K562 (cell line): Measurements from ENCODE around the gene NINJ1. TPM values are rescaled to one million over a fixed set of nuclear protein-coding genes. Genes with fewer than 3 reads are reported as not detected.
A peak's percentile ranks its signal among the peaks of the same experiment; 100 is the strongest.

Experiments used
- ATAC-seq: fragments of 200-7000 bp; cut with Tn5 transposase; 3 replicates; pipeline ENCODE4 v1.9.1; 2020; ENCODE audit warnings: moderate library complexity
- BruUV-seq: library from RNA; stranded (reverse); fragments of 400-500 nt; replicated peaks from 2 replicates; lab custom pipeline; 2021; lab: Mats Ljungman, UMichigan
- CTCF ChIA-PET: fragments of 300-600 bp; formaldehyde crosslinking; extraction: SDS; loops from one replicate; lab custom pipeline; 2021; ENCODE audit warnings: low intra/inter-chr PET ratio; lab: Yijun Ruan, JAX
- POLR2A ChIA-PET: fragments of 300-600, 350-650 bp; sonication (Branson Sonifier 250); formaldehyde crosslinking; extraction: SDS; loops from one replicate; lab custom pipeline; 2021; ENCODE audit warnings: antibody characterized with exemption, inconsistent platforms; lab: Yijun Ruan, JAX
- DNase-seq, 4 experiments: peaks; one replicate each; pipeline versions ENCODE4 v3.0.0 to v3.0.0-alpha.2; 2011 to 2018; ENCODE audit warnings: low spot score in 3 of 4, mixed read lengths in 3 of 4; ENCODE audit errors: extremely low read depth in 1 of 4
- FAIRE-seq: peaks from 2 replicates; lab custom pipeline; 2011; peaks lifted over from hg19 to GRCh38; lab: Jason Lieb, UNC
- H2AFZ ChIP-seq: 2 replicates; pipeline ENCODE4 v1.6.0; 2011; ENCODE audit warnings: low read depth, low read length, control low read depth, inconsistent platforms
- H3K27ac ChIP-seq: fragments of 200-600 bp; 3 replicates; pipeline ENCODE4 v1.8.0; 2011; ENCODE audit warnings: low read depth, mild to moderate bottlenecking, control low read depth, inconsistent platforms, low read length, moderate library complexity, mixed read lengths; ENCODE audit errors: extremely low read depth
- H3K27me3 ChIP-seq, 2 experiments: fragments of 300-600 bp in 1 of 2; 2 replicates in 1 of 2; 3 replicates in 1 of 2; pipeline versions ENCODE4 v1.6.0 to v1.8.0; 2011; ENCODE audit warnings: inconsistent platforms in 2 of 2, low read length in 2 of 2, mild to moderate bottlenecking in 1 of 2, mixed read lengths in 1 of 2, moderate library complexity in 1 of 2; ENCODE audit not compliant: control insufficient read depth in 2 of 2, insufficient read depth in 2 of 2
- H3K36me3 ChIP-seq: fragments of 300-600 bp; 3 replicates; pipeline ENCODE4 v1.8.0; 2011; ENCODE audit warnings: mild to moderate bottlenecking, low read length, inconsistent platforms; ENCODE audit not compliant: control insufficient read depth, insufficient read depth
- H3K4me1 ChIP-seq, 2 experiments: fragments of 200-600 bp in 1 of 2; replicated peaks in 1 of 2; 2 replicates in 1 of 2; 3 replicates in 1 of 2; pipeline versions ENCODE4 v1.5.1 to v1.8.0; 2011; ENCODE audit warnings: inconsistent platforms in 2 of 2, low read length in 2 of 2, mild to moderate bottlenecking in 1 of 2, mixed read lengths in 1 of 2, moderate library complexity in 1 of 2; ENCODE audit not compliant: control insufficient read depth in 2 of 2, insufficient read depth in 2 of 2
- H3K4me2 ChIP-seq: 2 replicates; pipeline ENCODE4 v1.6.1; 2011; ENCODE audit warnings: low read length, control low read depth, inconsistent platforms, mixed read lengths; ENCODE audit not compliant: insufficient read depth
- H3K4me3 ChIP-seq: fragments of 200-600 bp; sonication (generic), shearing (Covaris generic); 2 replicates; pipeline ENCODE4 v1.5.1; 2016; ENCODE audit warnings: control low read depth, inconsistent platforms
- H3K79me2 ChIP-seq: fragments of 200-600 bp; 3 replicates; pipeline ENCODE4 v1.8.0; 2011; ENCODE audit warnings: low read length, inconsistent platforms; ENCODE audit not compliant: control insufficient read depth, insufficient read depth
- H3K9ac ChIP-seq, 2 experiments: 2 replicates each; pipeline versions ENCODE4 v1.6.0 to v1.6.1; 2011; ENCODE audit warnings: low read depth in 2 of 2, low read length in 2 of 2, control low read depth in 1 of 2, inconsistent platforms in 1 of 2, mild to moderate bottlenecking in 1 of 2, mixed read lengths in 1 of 2; ENCODE audit not compliant: insufficient read depth in 1 of 2
- H3K9me1 ChIP-seq: one replicate; pipeline ENCODE4 v1.6.0; 2011; ENCODE audit warnings: inconsistent platforms, mild to moderate bottlenecking, low read length, moderate library complexity; ENCODE audit not compliant: control insufficient read depth, insufficient read depth
- H3K9me3 ChIP-seq: replicated peaks from 2 replicates; pipeline ENCODE4 v1.5.1; 2011; ENCODE audit warnings: low read depth, low read length, inconsistent platforms; ENCODE audit not compliant: control insufficient read depth, insufficient read depth
- H4K20me1 ChIP-seq: replicated peaks from 2 replicates; pipeline ENCODE4 v1.6.1; 2011; ENCODE audit warnings: low read length, inconsistent platforms, mixed read lengths; ENCODE audit not compliant: control insufficient read depth, insufficient read depth
- CBX2 ChIP-seq: fragments of 200-600 bp; sonication (generic); IDR thresholded peaks from one replicate; pipeline ENCODE4 v1.6.1; 2012; ENCODE audit warnings: mild to moderate bottlenecking, low read length, inconsistent platforms; ENCODE audit not compliant: insufficient read depth, poor library complexity, severe bottlenecking
- ZNF778 ChIP-seq: fragments of 450-650 bp; formaldehyde crosslinking; IDR thresholded peaks from 2 replicates; pipeline ENCODE4 v1.4.0; 2020; ENCODE audit warnings: mild to moderate bottlenecking, moderate library complexity
- WGBS: fragments of 100-300 bp; shearing (Covaris generic); methylation state at CpG from one replicate; pipeline ENCODE4 v1.1.6; 2016; ENCODE audit warnings: low coverage, mixed read lengths; ENCODE audit not compliant: insufficient coverage; ENCODE audit errors: missing lambda C conversion rate; 5-methylcytosine and 5-hydroxymethylcytosine counted together
- in situ Hi-C: fragments of 300-500 bp; cut with MboI; formaldehyde crosslinking; loops from 4 replicates; pipeline ENCODE4 v1.15.0; 2018; ENCODE audit warnings: inconsistent platforms, mixed read lengths
- intact Hi-C: fragments of 100-400 bp; cut with micrococcal nuclease; formaldehyde crosslinking; loops from 2 replicates; pipeline ENCODE4 v1.14.2; 2022
- polyA plus RNA-seq, 8 experiments: library from polyadenylated mRNA; depleted of rRNA in 4 of 8; stranded (reverse) in 5 of 8; unstranded in 3 of 8; fragments of >200 nt; fragmentation: Nextera tagmentation in 2 of 8; fragmentation: Illumina TruSeq in 1 of 8; extraction: Ambion mirVana in 2 of 8; extraction: Trizol in 1 of 8; gene quantifications; 2 replicates each; pipeline versions ENCODE4 v1.2.1 to v1.2.3, GENCODE V29; 2011 to 2014; ENCODE audit warnings: inconsistent platforms in 1 of 8, missing spikeins in 1 of 8
- total RNA-seq, 7 experiments: library from RNA; depleted of rRNA in 6 of 7; stranded (reverse); fragments of >200 nt in 6 of 7; fragmentation: Illumina TruSeq in 2 of 7; extraction: Trizol in 2 of 7; gene quantifications; 2 replicates each; pipeline versions ENCODE4 v1.2.1 to v1.2.3, GENCODE V29; 2011 to 2021; ENCODE audit warnings: low replicate concordance in 1 of 7
- TF ChIP-seq, protein P1 (sequence below): sonication (generic); formaldehyde crosslinking; IDR thresholded peaks from 2 replicates; pipeline ENCODE4 v1.9.0; 2022; ENCODE audit warnings: mild to moderate bottlenecking, missing genetic modification reagents

Gene NINJ1
- total and polyA plus RNA-seq, 9 of the 15 experiments (the other 6 are each of a cell fraction or from before 2014, with no cell fraction given) = 0.13 to 8.4 (median 4.9) TPM

DNA sequence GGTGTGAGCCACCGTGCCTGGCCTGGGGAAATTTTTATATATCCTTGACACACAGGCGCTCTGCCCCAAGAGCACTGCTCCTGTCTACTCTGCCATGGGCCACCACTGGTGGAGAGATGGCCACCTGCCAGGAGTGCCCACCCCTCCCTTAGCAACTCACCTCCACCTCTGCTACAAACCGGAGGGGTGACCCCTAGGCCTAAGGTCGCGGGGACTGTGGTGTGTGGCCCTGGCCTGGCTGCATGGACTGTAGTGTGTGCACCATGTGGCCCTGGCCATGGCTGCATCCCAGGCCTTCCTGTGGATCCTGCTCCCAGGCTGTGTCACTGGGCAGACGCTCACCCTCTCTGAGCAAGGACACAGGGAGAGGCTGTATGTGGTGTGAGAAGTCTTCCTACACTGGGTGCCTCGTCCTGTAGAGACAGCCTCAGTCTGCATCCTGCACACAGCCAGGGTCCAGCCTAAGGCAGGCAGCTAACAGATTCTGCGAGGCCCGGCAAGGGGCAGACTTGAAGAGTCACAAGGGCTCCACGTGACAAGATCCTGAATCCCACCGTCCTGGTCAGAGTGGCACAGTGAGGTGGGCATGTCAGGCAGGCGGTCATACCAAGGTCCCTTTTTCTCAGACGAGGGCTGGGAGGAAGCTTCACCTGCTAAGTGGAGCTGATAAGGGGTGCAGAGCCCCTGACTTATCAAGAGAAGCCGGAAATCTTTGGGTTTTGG is 10.3 kb downstream of the NINJ1 start:
- 58% methylated on average over 14 of the region's 14 CpGs for WGBS
- no peaks in the 10 kb centered on the region for H3K36me3 ChIP-seq
- no peak for FAIRE-seq
- no peak overlapping the region for H3K4me2 ChIP-seq
- peaks cover 16 to 55% of the 10 kb centered on the region in 2 experiments for H3K4me1 ChIP-seq
- ChIA-PET CTCF (no interaction called here), POLR2A (interaction anchor here (0.6 to 1.4 kb wide), 2 partner anchors 10 to 380 kb away, joined by 4 to 5 read pairs; partner anchors contain the start of gene NINJ1)
- H4K20me1 ChIP-seq = no peaks in the 10 kb centered on the region
- no peaks in the 10 kb centered on the region for H3K79me2 ChIP-seq
- no peaks in the 10 kb centered on the region for H3K9me1 ChIP-seq
- peak overlapping the region in 1 of 2 experiments; percentile 60; a peak in 2 of 4 replicates for H3K9ac ChIP-seq
- H3K4me3 ChIP-seq = no peak overlapping the region
- ATAC-seq = no peak
- no peaks in the 10 kb centered on the region for H3K27me3 ChIP-seq
- no peak for DNase-seq
- TF ChIP-seq, protein P1, sequence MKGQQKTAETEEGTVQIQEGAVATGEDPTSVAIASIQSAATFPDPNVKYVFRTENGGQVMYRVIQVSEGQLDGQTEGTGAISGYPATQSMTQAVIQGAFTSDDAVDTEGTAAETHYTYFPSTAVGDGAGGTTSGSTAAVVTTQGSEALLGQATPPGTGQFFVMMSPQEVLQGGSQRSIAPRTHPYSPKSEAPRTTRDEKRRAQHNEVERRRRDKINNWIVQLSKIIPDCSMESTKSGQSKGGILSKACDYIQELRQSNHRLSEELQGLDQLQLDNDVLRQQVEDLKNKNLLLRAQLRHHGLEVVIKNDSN (CRISPR knock-in tag) = peak; percentile 26; the same call in 1 of the 2 replicates
- no peak for TF ChIP-seq CBX2
- TF ChIP-seq ZNF778 (CRISPR knock-in tag) = no peak
- in situ Hi-C loops (no loop called here), intact Hi-C loops (no loop called here)
- H2AFZ ChIP-seq = no peak overlapping the region
- H3K27ac ChIP-seq = no peak overlapping the region
- no TSS peak for BruUV-seq
- H3K9me3 ChIP-seq = no peaks in the 10 kb centered on the region
